HepG2 (cell line): ENCODE measurements around the gene TRMT112. TPM values are rescaled to one million over a fixed set of nuclear protein-coding genes. Genes with fewer than 3 reads are reported as not detected.

ENCODE experiments used
- ATAC-seq: fragments of 200-7000 bp; cut with Tn5 transposase; 3 replicates; pipeline ENCODE4 v1.9.1; 2020; ENCODE audit warnings: mild to moderate bottlenecking, moderate library complexity
- BruUV-seq: library from RNA; stranded (reverse); fragments of 400-500 nt; replicated peaks from 2 replicates; lab custom pipeline; 2021; lab: Mats Ljungman, UMichigan
- CTCF ChIA-PET: fragments of 300-600 bp; formaldehyde crosslinking; extraction: SDS; loops from one replicate; lab custom pipeline; 2021; ENCODE audit warnings: low total read pairs, inconsistent platforms, low intra/inter-chr PET ratio; lab: Yijun Ruan, JAX
- POLR2A ChIA-PET: fragments of 350-600 bp; sonication (Branson Sonifier 250); formaldehyde crosslinking; loops from one replicate; lab custom pipeline; 2020; ENCODE audit warnings: antibody characterized with exemption, inconsistent platforms; lab: Yijun Ruan, JAX
- DNase-seq: peaks from one replicate; pipeline ENCODE4 v3.0.0-alpha.2; 2015; ENCODE audit warnings: low spot score
- FAIRE-seq: peaks from 3 replicates; lab custom pipeline; 2011; peaks lifted over from hg19 to GRCh38; lab: Jason Lieb, UNC
- H2AFZ ChIP-seq: one replicate; pipeline ENCODE4 v1.6.1; 2011; ENCODE audit warnings: low read length, inconsistent platforms
- H3K27ac ChIP-seq: fragments of 300-600 bp; 3 replicates; pipeline ENCODE4 v1.8.0; 2011; ENCODE audit warnings: mixed run types, mild to moderate bottlenecking, mixed read lengths, low read length, inconsistent platforms; ENCODE audit not compliant: insufficient read depth; ENCODE audit errors: extremely low read length
- H3K27me3 ChIP-seq, 2 experiments: fragments of 200-600 bp in 1 of 2; 2 replicates in 1 of 2; 3 replicates in 1 of 2; pipeline versions ENCODE4 v1.6.0 to v1.8.0; 2011; ENCODE audit warnings: low read length in 2 of 2, mild to moderate bottlenecking in 2 of 2, moderate library complexity in 2 of 2, inconsistent platforms in 1 of 2; ENCODE audit not compliant: insufficient read depth in 2 of 2, control insufficient read depth in 1 of 2
- H3K36me3 ChIP-seq, 2 experiments: fragments of 200-600 bp in 1 of 2; replicated peaks in 1 of 2; 2 replicates in 1 of 2; 3 replicates in 1 of 2; pipeline versions ENCODE4 v1.5.1 to v1.8.0; 2011; ENCODE audit warnings: low read length in 2 of 2, inconsistent platforms in 1 of 2; ENCODE audit not compliant: insufficient read depth in 2 of 2, control insufficient read depth in 1 of 2
- H3K4me1 ChIP-seq: 2 replicates; pipeline ENCODE4 v1.5.1; 2012; ENCODE audit warnings: low read length, inconsistent platforms; ENCODE audit not compliant: insufficient read depth
- H3K4me2 ChIP-seq: 2 replicates; pipeline ENCODE4 v1.6.0; 2011; ENCODE audit warnings: low read depth, low read length, inconsistent platforms
- H3K4me3 ChIP-seq, 3 experiments: fragments of 200-600 bp in 1 of 3; sonication (generic), shearing (Covaris generic) in 1 of 3; replicated peaks in 1 of 3; 2 replicates each; pipeline ENCODE4 v1.5.1; 2011 to 2016; ENCODE audit warnings: low read length in 3 of 3, inconsistent platforms in 2 of 3, low read depth in 2 of 3, mild to moderate bottlenecking in 2 of 3, control low read depth in 1 of 3, mixed read lengths in 1 of 3; ENCODE audit not compliant: insufficient read depth in 1 of 3
- H3K79me2 ChIP-seq: one replicate; pipeline ENCODE4 v1.6.1; 2011; ENCODE audit warnings: low read length, inconsistent platforms; ENCODE audit not compliant: insufficient read depth
- H3K9ac ChIP-seq: 2 replicates; pipeline ENCODE4 v1.6.0; 2011; ENCODE audit warnings: mild to moderate bottlenecking, low read depth, low read length, inconsistent platforms; ENCODE audit not compliant: insufficient read depth
- H3K9me3 ChIP-seq: 2 replicates; pipeline ENCODE4 v1.5.1; 2012; ENCODE audit warnings: mild to moderate bottlenecking, low read length
- H4K20me1 ChIP-seq: 2 replicates; pipeline ENCODE4 v1.6.0; 2011; ENCODE audit warnings: inconsistent platforms, mild to moderate bottlenecking, low read length, moderate library complexity; ENCODE audit not compliant: insufficient read depth
- ARNTL ChIP-seq: sonication (generic); formaldehyde crosslinking; IDR thresholded peaks from 2 replicates; pipeline ENCODE4 v1.4.0; 2020; ENCODE audit warnings: mild to moderate bottlenecking, missing genetic modification reagents
- HNRNPH1 ChIP-seq: fragments of 200-400 bp; formaldehyde crosslinking; optimal IDR thresholded peaks from 2 replicates; pipeline ENCODE3; 2017; ENCODE audit warnings: mild to moderate bottlenecking, low read depth, low read length
- THYN1 ChIP-seq: sonication (generic); formaldehyde crosslinking; IDR thresholded peaks from 2 replicates; pipeline ENCODE4 v1.8.1; 2023; ENCODE audit warnings: low read depth, mild to moderate bottlenecking, moderate library complexity, missing genetic modification reagents, borderline replicate concordance
- TP53 ChIP-seq: sonication (generic); formaldehyde crosslinking; conservative IDR thresholded peaks from 2 replicates; pipeline ENCODE4 v1.4.0; 2020; ENCODE audit warnings: missing genetic modification reagents
- ZNF33B ChIP-seq: sonication (generic); formaldehyde crosslinking; IDR thresholded peaks from 2 replicates; pipeline ENCODE4 v1.5.1; 2020; ENCODE audit warnings: mild to moderate bottlenecking, missing genetic modification reagents
- ZNF720 ChIP-seq: sonication (generic); formaldehyde crosslinking; IDR thresholded peaks from 2 replicates; pipeline ENCODE4 v1.4.0; 2020; ENCODE audit warnings: missing genetic modification reagents
- WGBS: methylation state at CpG from one replicate; pipeline ENCODE4 v1.1.6; 2017; ENCODE audit warnings: low lambda C conversion rate; 5-methylcytosine and 5-hydroxymethylcytosine counted together
- in situ Hi-C: cut with HindIII; loops from 2 replicates; pipeline ENCODE4 v1.10.0; 2017; ENCODE audit warnings: low pct_unique_long_range_greater_than_20kb; ENCODE audit not compliant: extremely low pct_ligation_motif_present
- intact Hi-C: fragments of 100-400 bp; cut with micrococcal nuclease; formaldehyde crosslinking; loops from one replicate; pipeline ENCODE4 v1.10.0; 2022; ENCODE audit not compliant: unreplicated experiment
- polyA plus RNA-seq, 8 experiments: library from polyadenylated mRNA; depleted of rRNA in 3 of 8; stranded (reverse) in 7 of 8; unstranded in 1 of 8; fragments of >200 nt; fragmentation: Illumina TruSeq in 4 of 8; extraction: Trizol in 4 of 8; gene quantifications; 2 replicates each; pipeline versions ENCODE4 v1.2.1 to v1.2.3, GENCODE V29; 2011 to 2016; ENCODE audit warnings: low read depth in 4 of 8, missing spikeins in 1 of 8, mixed read lengths in 1 of 8; ENCODE audit not compliant: insufficient read depth in 1 of 8
- total RNA-seq, 5 experiments: library from RNA; depleted of rRNA; stranded (reverse); fragments of >200 nt; fragmentation: Illumina TruSeq; extraction: Trizol; gene quantifications; 2 replicates each; pipeline ENCODE4 v1.2.3, GENCODE V29; 2016; ENCODE audit warnings: low read depth in 1 of 5
- TF ChIP-seq, protein P1 (sequence below): sonication (generic); formaldehyde crosslinking; IDR thresholded peaks from one replicate; pipeline ENCODE4 v1.5.1; 2020; ENCODE audit warnings: mild to moderate bottlenecking, missing genetic modification reagents; ENCODE audit errors: not compliant biosample characterization
- TF ChIP-seq, protein P2 (sequence below): IDR thresholded peaks from 2 replicates; pipeline ENCODE4 v1.6.1; 2016; ENCODE audit warnings: mild to moderate bottlenecking
- TF ChIP-seq, protein P3 (sequence below): IDR thresholded peaks from 2 replicates; pipeline ENCODE4 v1.6.1; 2016; ENCODE audit warnings: missing biosample characterization, missing genetic modification reagents, low read depth
- TF ChIP-seq, protein P4 (sequence below): sonication (generic); formaldehyde crosslinking; IDR thresholded peaks from 2 replicates; pipeline ENCODE4 v1.5.0; 2020; ENCODE audit warnings: mild to moderate bottlenecking, missing genetic modification reagents

The TRMT112 gene
- total and polyA plus RNA-seq, 2 of the 13 experiments (the other 11 are each of a cell fraction or from before 2014, with no cell fraction given): 186 to 409 TPM

DNA sequence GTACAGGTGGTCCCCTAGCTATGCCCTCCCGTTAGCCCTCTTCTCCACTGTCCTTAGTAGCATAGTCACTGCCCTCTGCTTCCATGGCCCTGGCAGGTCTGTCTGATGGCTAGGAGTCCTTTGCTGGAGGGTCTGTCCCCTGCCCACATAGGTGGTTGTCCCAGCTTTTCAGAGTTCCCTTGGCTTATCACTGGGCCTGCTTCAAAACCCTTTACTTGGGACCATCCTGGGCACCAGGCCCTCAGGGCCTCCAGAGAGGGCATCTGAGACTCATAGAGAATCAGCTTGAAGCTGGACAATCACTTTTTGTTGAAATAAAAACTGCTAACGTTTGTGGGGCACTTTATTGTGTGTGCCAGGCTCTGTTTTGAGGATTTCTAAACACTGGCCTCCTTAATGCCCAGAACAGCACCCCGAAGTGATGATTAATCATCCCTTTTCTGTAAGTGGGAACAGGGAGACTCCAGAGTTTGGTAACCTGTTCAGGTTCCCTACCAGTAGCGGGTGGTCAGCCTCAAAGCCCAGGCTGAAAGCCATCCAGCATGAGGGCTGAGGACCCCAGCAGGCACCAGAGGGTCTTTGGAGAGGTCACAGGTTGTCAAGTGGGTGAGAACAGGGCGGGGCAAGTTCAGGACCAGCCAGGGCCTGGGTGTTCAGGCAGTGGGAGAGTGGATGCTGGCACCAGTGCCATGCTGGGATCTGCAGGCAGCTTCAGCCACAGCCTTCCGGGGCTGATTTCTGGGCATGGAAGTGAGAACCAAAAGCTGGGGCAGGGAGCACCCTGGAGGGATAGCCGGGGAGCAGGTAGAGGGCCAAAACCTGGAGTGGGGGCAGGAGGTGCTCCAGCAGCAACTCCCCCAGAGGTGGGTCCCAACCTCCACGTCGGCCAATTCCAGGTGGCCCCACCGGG lies 26.8 kb downstream of the TRMT112 start:
- H3K4me2 ChIP-seq: no peak overlapping the region; the same call in 1 of the 2 replicates
- H4K20me1 ChIP-seq: no peaks in the 10 kb centered on the region
- ATAC-seq (no peak), FAIRE-seq (no peak), DNase-seq (no peak)
- intact Hi-C loops: no loop called here
- no peak overlapping the region for H3K27ac ChIP-seq
- no peak overlapping the region for H3K4me3 ChIP-seq
- H3K9ac ChIP-seq: no peak overlapping the region
- ChIA-PET POLR2A (interaction anchor here (1.0 to 2.0 kb wide), 2 partner anchors 14 to 20 kb away, joined by 3 to 11 read pairs; no protein-coding TSS in a partner anchor), CTCF (no interaction called here)
- in situ Hi-C loops: no loop called here
- H3K79me2 ChIP-seq: no peaks in the 10 kb centered on the region
- H3K36me3 ChIP-seq: no peaks in the 10 kb centered on the region
- WGBS: 44% methylated on average over 8 of the region's 10 CpGs
- no peak overlapping the region for H2AFZ ChIP-seq
- peaks cover 18 to 50% of the 10 kb centered on the region in 2 experiments for H3K27me3 ChIP-seq
- peaks cover 23% of the 10 kb centered on the region; the same call in 1 of the 2 replicates for H3K4me1 ChIP-seq
- no TSS peak for BruUV-seq
- no peaks in the 10 kb centered on the region for H3K9me3 ChIP-seq
- TF ChIP-seq ZNF33B (CRISPR knock-in tag) (no peak), ARNTL (CRISPR knock-in tag) (no peak), HNRNPH1 (no peak), THYN1 (CRISPR knock-in tag) (no peak), ZNF720 (CRISPR knock-in tag) (no peak), TP53 (CRISPR knock-in tag) (no peak)
- TF ChIP-seq, protein P1, sequence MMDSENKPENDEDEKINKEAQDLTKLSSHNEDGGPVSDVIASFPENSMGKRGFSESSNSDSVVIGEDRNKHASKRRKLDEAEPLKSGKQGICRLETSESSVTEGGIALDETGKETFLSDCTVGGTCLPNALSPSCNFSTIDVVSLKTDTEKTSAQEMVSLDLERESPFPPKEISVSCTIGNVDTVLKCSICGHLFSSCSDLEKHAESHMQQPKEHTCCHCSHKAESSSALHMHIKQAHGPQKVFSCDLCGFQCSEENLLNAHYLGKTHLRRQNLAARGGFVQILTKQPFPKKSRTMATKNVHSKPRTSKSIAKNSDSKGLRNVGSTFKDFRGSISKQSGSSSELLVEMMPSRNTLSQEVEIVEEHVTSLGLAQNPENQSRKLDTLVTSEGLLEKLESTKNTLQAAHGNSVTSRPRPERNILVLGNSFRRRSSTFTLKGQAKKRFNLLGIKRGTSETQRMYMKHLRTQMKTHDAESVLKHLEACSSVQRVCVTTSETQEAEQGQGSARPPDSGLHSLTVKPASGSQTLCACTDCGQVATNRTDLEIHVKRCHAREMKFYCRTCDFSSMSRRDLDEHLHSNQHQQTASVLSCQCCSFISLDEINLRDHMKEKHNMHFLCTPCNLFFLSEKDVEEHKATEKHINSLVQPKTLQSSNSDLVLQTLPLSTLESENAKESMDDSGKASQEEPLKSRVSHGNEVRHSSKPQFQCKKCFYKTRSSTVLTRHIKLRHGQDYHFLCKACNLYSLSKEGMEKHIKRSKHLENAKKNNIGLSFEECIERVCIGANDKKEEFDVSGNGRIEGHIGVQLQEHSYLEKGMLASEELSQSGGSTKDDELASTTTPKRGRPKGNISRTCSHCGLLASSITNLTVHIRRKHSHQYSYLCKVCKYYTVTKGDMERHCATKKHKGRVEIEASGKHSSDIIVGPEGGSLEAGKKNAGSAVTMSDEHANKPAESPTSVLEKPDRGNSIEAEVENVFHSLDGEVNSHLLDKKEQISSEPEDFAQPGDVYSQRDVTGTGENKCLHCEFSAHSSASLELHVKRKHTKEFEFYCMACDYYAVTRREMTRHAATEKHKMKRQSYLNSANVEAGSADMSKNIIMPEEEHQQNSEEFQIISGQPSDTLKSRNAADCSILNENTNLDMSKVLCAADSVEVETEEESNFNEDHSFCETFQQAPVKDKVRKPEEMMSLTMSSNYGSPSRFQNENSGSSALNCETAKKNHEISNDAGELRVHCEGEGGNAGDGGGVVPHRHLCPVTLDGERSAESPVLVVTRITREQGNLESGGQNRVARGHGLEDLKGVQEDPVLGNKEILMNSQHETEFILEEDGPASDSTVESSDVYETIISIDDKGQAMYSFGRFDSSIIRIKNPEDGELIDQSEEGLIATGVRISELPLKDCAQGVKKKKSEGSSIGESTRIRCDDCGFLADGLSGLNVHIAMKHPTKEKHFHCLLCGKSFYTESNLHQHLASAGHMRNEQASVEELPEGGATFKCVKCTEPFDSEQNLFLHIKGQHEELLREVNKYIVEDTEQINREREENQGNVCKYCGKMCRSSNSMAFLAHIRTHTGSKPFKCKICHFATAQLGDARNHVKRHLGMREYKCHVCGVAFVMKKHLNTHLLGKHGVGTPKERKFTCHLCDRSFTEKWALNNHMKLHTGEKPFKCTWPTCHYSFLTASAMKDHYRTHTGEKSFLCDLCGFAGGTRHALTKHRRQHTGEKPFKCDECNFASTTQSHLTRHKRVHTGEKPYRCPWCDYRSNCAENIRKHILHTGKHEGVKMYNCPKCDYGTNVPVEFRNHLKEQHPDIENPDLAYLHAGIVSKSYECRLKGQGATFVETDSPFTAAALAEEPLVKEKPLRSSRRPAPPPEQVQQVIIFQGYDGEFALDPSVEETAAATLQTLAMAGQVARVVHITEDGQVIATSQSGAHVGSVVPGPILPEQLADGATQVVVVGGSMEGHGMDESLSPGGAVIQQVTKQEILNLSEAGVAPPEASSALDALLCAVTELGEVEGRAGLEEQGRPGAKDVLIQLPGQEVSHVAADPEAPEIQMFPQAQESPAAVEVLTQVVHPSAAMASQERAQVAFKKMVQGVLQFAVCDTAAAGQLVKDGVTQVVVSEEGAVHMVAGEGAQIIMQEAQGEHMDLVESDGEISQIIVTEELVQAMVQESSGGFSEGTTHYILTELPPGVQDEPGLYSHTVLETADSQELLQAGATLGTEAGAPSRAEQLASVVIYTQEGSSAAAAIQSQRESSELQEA (CRISPR knock-in tag): no peak
- TF ChIP-seq, protein P2, sequence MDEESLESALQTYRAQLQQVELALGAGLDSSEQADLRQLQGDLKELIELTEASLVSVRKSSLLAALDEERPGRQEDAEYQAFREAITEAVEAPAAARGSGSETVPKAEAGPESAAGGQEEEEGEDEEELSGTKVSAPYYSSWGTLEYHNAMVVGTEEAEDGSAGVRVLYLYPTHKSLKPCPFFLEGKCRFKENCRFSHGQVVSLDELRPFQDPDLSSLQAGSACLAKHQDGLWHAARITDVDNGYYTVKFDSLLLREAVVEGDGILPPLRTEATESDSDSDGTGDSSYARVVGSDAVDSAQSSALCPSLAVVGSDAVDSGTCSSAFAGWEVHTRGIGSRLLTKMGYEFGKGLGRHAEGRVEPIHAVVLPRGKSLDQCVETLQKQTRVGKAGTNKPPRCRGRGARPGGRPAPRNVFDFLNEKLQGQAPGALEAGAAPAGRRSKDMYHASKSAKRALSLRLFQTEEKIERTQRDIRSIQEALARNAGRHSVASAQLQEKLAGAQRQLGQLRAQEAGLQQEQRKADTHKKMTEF (CRISPR knock-in tag): no peak
- TF ChIP-seq, protein P3, sequence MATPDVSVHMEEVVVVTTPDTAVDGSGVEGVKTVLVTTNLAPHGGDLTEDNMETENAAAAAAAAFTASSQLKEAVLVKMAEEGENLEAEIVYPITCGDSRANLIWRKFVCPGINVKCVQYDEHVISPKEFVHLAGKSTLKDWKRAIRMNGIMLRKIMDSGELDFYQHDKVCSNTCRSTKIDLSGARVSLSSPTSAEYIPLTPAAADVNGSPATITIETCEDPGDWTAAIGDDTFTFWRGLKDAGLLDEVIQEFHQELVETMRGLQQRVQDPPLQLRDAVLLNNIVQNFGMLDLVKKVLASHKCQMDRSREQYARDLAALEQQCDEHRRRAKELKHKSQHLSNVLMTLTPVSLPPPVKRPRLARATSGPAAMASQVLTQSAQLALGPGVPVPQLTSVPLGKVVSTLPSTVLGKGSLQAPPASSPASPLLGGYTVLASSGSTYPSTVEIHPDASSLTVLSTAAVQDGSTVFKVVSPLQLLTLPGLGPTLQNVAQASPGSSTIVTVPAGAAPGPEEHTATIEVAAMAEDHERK: no peak
- TF ChIP-seq, protein P4, sequence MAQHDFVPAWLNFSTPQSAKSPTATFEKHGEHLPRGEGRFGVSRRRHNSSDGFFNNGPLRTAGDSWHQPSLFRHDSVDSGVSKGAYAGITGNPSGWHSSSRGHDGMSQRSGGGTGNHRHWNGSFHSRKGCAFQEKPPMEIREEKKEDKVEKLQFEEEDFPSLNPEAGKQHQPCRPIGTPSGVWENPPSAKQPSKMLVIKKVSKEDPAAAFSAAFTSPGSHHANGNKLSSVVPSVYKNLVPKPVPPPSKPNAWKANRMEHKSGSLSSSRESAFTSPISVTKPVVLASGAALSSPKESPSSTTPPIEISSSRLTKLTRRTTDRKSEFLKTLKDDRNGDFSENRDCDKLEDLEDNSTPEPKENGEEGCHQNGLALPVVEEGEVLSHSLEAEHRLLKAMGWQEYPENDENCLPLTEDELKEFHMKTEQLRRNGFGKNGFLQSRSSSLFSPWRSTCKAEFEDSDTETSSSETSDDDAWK (CRISPR knock-in tag): no peak
